Measurements from ENCODE around the gene TP53RK.

GRCh38 chr20:46708172-46708860, 19.1 kb upstream of the TP53RK start:
- TF ChIP-seq CTCF (IDR thresholded peaks at IDR 0.05): no peak
- no peak for TF ChIP-seq POLR2A (IDR thresholded peaks at IDR 0.05)

Measured in testis (tissue), 2 donors.